H1 (cell line): ENCODE data around the gene TPD52L1.

Source experiments
- BACH1 ChIP-seq: IDR thresholded peaks from 2 replicates; pipeline ENCODE4 v1.6.1; 2012; ENCODE audit warnings: low read length, improper control_type of control experiment
- CREB1 ChIP-seq: IDR thresholded peaks from 2 replicates; pipeline ENCODE4 v1.6.1; 2012; ENCODE audit warnings: inconsistent platforms
- EZH2 ChIP-seq: fragments of 200-600 bp; sonication (generic); IDR thresholded peaks from 2 replicates; pipeline ENCODE4 v1.7.1; 2012; ENCODE audit warnings: low read depth, mild to moderate bottlenecking, moderate library complexity, low read length, inconsistent platforms; ENCODE audit not compliant: severe bottlenecking
- POLR2A ChIP-seq, 2 experiments: IDR thresholded peaks; 1 replicate in 1 of 2; 2 replicates in 1 of 2; pipeline ENCODE4 v1.6.1; 2011; ENCODE audit warnings: low read depth in 2 of 2, low read length in 2 of 2, mild to moderate bottlenecking in 2 of 2; ENCODE audit errors: control extremely low read depth in 1 of 2
- POLR2AphosphoS5 ChIP-seq: IDR thresholded peaks from 2 replicates; pipeline ENCODE4 v1.6.1; 2011; ENCODE audit warnings: low read depth, low read length
- RAD21 ChIP-seq, 2 experiments: IDR thresholded peaks in 1 of 2; conservative IDR thresholded peaks in 1 of 2; 2 replicates each; pipeline ENCODE4 v1.6.1; 2011; ENCODE audit warnings: low read depth in 2 of 2, low read length in 2 of 2, improper control_type of control experiment in 1 of 2, inconsistent platforms in 1 of 2, mild to moderate bottlenecking in 1 of 2, moderate library complexity in 1 of 2
- RXRA ChIP-seq: IDR thresholded peaks from 2 replicates; pipeline ENCODE4 v1.6.1; 2011; ENCODE audit warnings: low read depth, mild to moderate bottlenecking, low read length, moderate library complexity; ENCODE audit not compliant: insufficient read depth
- TAF1 ChIP-seq: IDR thresholded peaks from 2 replicates; pipeline ENCODE4 v1.6.1; 2011; ENCODE audit warnings: mild to moderate bottlenecking, low read depth, low read length
- ZNF274 ChIP-seq: IDR thresholded peaks from 2 replicates; pipeline ENCODE4 v1.7.0; 2012; ENCODE audit warnings: low read length, borderline replicate concordance; ENCODE audit errors: extremely low read depth
- TF ChIP-seq, protein P1 (sequence below), 3 experiments: IDR thresholded peaks; 1 replicate in 2 of 3; 2 replicates in 1 of 3; pipeline versions ENCODE4 v1.5.1 to v1.6.1; 2011; ENCODE audit warnings: low read length in 3 of 3, mild to moderate bottlenecking in 3 of 3, inconsistent platforms in 2 of 3, low read depth in 1 of 3, moderate library complexity in 1 of 3; ENCODE audit not compliant: insufficient read depth in 1 of 3; ENCODE audit errors: control extremely low read depth in 1 of 3
- TF ChIP-seq, protein P2 (sequence below): IDR thresholded peaks from 2 replicates; pipeline ENCODE4 v1.6.1; 2011; ENCODE audit warnings: low read depth, mild to moderate bottlenecking, low read length; ENCODE audit not compliant: insufficient read depth

DNA sequence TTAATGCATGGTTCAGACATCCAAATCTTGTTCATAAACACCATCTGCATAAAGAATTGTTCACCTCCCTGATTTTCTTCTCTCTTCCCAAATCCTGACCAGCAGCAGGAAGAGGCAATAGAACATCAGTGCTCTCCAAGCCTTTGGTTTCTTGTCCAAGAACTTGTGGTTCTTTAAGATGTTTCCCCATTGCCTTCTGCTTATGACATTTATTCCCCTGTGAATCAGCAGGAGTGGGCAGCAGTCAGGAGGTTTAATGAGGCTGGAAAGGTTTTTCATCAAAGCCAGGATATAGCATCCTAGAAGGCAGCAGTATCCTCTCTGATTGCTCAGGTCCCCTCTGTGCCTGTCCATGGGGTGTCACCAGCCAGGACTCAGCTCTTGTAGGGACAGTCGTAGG is 142.9 kb downstream of the TPD52L1 start:
- no peak for TF ChIP-seq POLR2AphosphoS5
- no peak for TF ChIP-seq ZNF274
- TF ChIP-seq RXRA, result no peak
- no peak for TF ChIP-seq TAF1
- no peak for TF ChIP-seq POLR2A (IDR thresholded peaks at IDR 0.05; ENCODE audit: control extremely low read depth in 1 of 2, low read depth in 2 of 2, low read length in 2 of 2)
- TF ChIP-seq BACH1, result no peak
- TF ChIP-seq EZH2, result no peak
- TF ChIP-seq, protein P1, sequence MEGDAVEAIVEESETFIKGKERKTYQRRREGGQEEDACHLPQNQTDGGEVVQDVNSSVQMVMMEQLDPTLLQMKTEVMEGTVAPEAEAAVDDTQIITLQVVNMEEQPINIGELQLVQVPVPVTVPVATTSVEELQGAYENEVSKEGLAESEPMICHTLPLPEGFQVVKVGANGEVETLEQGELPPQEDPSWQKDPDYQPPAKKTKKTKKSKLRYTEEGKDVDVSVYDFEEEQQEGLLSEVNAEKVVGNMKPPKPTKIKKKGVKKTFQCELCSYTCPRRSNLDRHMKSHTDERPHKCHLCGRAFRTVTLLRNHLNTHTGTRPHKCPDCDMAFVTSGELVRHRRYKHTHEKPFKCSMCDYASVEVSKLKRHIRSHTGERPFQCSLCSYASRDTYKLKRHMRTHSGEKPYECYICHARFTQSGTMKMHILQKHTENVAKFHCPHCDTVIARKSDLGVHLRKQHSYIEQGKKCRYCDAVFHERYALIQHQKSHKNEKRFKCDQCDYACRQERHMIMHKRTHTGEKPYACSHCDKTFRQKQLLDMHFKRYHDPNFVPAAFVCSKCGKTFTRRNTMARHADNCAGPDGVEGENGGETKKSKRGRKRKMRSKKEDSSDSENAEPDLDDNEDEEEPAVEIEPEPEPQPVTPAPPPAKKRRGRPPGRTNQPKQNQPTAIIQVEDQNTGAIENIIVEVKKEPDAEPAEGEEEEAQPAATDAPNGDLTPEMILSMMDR (IDR thresholded peaks at IDR 0.05; ENCODE audit: control extremely low read depth in 1 of 3, insufficient read depth in 1 of 3, low read depth in 1 of 3, low read length in 3 of 3), result no peak
- no peak for TF ChIP-seq CREB1
- TF ChIP-seq RAD21 (IDR thresholded peaks at IDR 0.05 in 1 of 2, conservative IDR thresholded peaks at IDR 0.05 in 1 of 2; ENCODE audit: low read depth in 2 of 2, low read length in 2 of 2), result no peak
- TF ChIP-seq, protein P2, sequence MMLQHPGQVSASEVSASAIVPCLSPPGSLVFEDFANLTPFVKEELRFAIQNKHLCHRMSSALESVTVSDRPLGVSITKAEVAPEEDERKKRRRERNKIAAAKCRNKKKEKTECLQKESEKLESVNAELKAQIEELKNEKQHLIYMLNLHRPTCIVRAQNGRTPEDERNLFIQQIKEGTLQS, result no peak
